OCI-LY7 (cell line): ENCODE data around the gene EIF5A. TPM values are rescaled to one million over a fixed set of nuclear protein-coding genes. Genes with fewer than 3 reads are reported as not detected.

Source experiments
- BruUV-seq: library from RNA; stranded (reverse); fragments of 400-500 nt; replicated peaks from 2 replicates; lab custom pipeline; 2021; lab: Mats Ljungman, UMichigan
- CTCF ChIA-PET: fragments of 300-600 bp; sonication (Branson Sonifier 250); formaldehyde crosslinking; loops from one replicate; lab custom pipeline; 2022; ENCODE audit warnings: antibody characterized with exemption; ENCODE audit not compliant: unreplicated experiment; lab: Charles Lee
- POLR2A ChIA-PET: fragments of 300-600 bp; sonication (Branson Sonifier 250); formaldehyde crosslinking; loops from one replicate; lab custom pipeline; 2022; ENCODE audit warnings: antibody characterized with exemption; lab: Charles Lee
- DNase-seq: peaks from one replicate; pipeline ENCODE4 v3.0.0-alpha.2; 2015; ENCODE audit warnings: low spot score
- H2AFZ ChIP-seq: fragments of 200-600 bp; sonication (generic), shearing (Covaris generic); 2 replicates; pipeline ENCODE4 v1.6.1; 2014; ENCODE audit warnings: mild to moderate bottlenecking, antibody characterized with exemption, low read length, moderate library complexity
- H3K27ac ChIP-seq: fragments of 200-600 bp; sonication (generic); 2 replicates; pipeline ENCODE4 v1.5.1; 2014; ENCODE audit warnings: mixed run types, low read depth, mild to moderate bottlenecking, moderate library complexity, low read length, inconsistent platforms; ENCODE audit not compliant: poor library complexity, severe bottlenecking
- H3K36me3 ChIP-seq: fragments of 200-600 bp; sonication (generic); 2 replicates; pipeline ENCODE4 v1.6.1; 2014; ENCODE audit warnings: mild to moderate bottlenecking, antibody characterized with exemption, low read length, moderate library complexity, mixed read lengths; ENCODE audit not compliant: insufficient read depth
- H3K4me1 ChIP-seq: fragments of 200-600 bp; sonication (generic); 2 replicates; pipeline ENCODE4 v1.5.1; 2014; ENCODE audit warnings: mild to moderate bottlenecking, low read length; ENCODE audit not compliant: insufficient read depth, poor library complexity, severe bottlenecking
- H3K4me2 ChIP-seq: fragments of 200-600 bp; sonication (generic); 2 replicates; pipeline ENCODE4 v1.6.1; 2014; ENCODE audit warnings: mild to moderate bottlenecking, low read length
- H3K4me3 ChIP-seq: fragments of 200-600 bp; sonication (generic); 2 replicates; pipeline ENCODE4 v1.5.1; 2014; ENCODE audit warnings: mild to moderate bottlenecking, low read depth, low read length; ENCODE audit not compliant: poor library complexity, severe bottlenecking
- H3K79me2 ChIP-seq: fragments of 200-600 bp; sonication (generic); 2 replicates; pipeline ENCODE4 v1.6.1; 2016; ENCODE audit warnings: low read depth, mild to moderate bottlenecking, low read length, moderate library complexity, mixed read lengths; ENCODE audit not compliant: insufficient read depth
- H3K9me2 ChIP-seq: fragments of 200-600 bp; sonication (generic); 2 replicates; pipeline ENCODE4 v1.6.1; 2016; ENCODE audit warnings: mild to moderate bottlenecking, low read length, mixed read lengths; ENCODE audit not compliant: insufficient read depth
- H3K9me3 ChIP-seq: fragments of 200-600 bp; sonication (generic); 2 replicates; pipeline ENCODE4 v1.6.1; 2014; ENCODE audit warnings: mild to moderate bottlenecking, mixed run types, low read length, mixed read lengths
- H4K20me1 ChIP-seq: fragments of 200-600 bp; sonication (generic); 2 replicates; pipeline ENCODE4 v1.6.1; 2014; ENCODE audit warnings: mild to moderate bottlenecking, antibody characterized with exemption, low read length, moderate library complexity, mixed read lengths; ENCODE audit not compliant: insufficient read depth
- EZH2phosphoT487 ChIP-seq: fragments of 200-600 bp; sonication (generic); IDR thresholded peaks from 2 replicates; pipeline ENCODE4 v1.6.1; 2018; ENCODE audit warnings: low read depth, borderline replicate concordance, mild to moderate bottlenecking, mixed run types, antibody characterized with exemption, low read length, moderate library complexity, mixed read lengths
- intact Hi-C: fragments of 100-400 bp; cut with micrococcal nuclease; formaldehyde crosslinking; loops from one replicate; pipeline ENCODE4 v1.10.0; 2022; ENCODE audit not compliant: unreplicated experiment
- total RNA-seq, 2 experiments: library from RNA; depleted of rRNA in 1 of 2; stranded (reverse); fragments of >200 nt in 1 of 2; shearing (Covaris generic) in 1 of 2; gene quantifications; 2 replicates each; pipeline ENCODE4 v1.2.3, GENCODE V29; 2014 to 2022
- TF ChIP-seq, protein P1 (sequence below): fragments of 200-600 bp; sonication (generic); conservative IDR thresholded peaks from 2 replicates; pipeline ENCODE4 v1.5.1; 2014; ENCODE audit warnings: mild to moderate bottlenecking, antibody characterized with exemption, low read length, moderate library complexity, mixed read lengths

EIF5A gene
- total RNA-seq, 2 experiments from 2014 or later = 491 to 803 TPM

DNA sequence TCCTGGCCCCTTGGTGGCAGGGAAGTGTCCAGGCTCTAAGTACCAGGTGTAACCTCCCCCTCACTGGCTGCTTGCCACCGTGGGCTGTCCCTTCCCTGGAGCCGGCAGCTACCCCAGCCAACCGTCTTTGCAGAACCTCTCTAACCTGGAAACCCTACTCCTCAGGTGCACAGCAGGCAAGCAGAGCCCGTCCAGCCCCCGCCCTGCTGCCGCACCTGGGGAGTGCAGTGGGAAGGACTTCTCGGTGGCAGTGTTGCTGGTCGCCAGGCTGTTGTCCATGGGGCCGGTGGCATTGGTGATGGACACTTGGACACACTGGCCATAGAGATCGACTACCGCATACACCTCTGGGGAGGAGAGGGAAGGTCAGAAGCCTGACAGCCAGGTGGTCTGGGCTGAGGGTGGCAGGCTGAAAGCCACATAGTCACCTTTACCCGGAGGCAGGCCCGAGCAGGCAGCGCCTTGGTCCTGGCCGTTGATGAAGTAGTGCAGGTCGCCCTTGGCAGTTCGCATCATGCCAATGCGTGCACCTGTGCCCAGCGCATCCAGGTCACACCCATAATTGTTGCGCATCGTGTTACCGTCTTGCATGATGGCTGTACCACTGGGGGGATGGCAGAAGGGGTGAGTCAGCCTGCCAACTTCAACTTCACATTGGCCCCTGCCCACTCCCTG, 15.2 kb downstream of the EIF5A start:
- no TSS peak for BruUV-seq
- H3K36me3 ChIP-seq = peaks cover 86% of the 10 kb centered on the region
- DNase-seq = no peak
- H3K4me1 ChIP-seq = peaks cover 5% of the 10 kb centered on the region
- TF ChIP-seq, protein P1, sequence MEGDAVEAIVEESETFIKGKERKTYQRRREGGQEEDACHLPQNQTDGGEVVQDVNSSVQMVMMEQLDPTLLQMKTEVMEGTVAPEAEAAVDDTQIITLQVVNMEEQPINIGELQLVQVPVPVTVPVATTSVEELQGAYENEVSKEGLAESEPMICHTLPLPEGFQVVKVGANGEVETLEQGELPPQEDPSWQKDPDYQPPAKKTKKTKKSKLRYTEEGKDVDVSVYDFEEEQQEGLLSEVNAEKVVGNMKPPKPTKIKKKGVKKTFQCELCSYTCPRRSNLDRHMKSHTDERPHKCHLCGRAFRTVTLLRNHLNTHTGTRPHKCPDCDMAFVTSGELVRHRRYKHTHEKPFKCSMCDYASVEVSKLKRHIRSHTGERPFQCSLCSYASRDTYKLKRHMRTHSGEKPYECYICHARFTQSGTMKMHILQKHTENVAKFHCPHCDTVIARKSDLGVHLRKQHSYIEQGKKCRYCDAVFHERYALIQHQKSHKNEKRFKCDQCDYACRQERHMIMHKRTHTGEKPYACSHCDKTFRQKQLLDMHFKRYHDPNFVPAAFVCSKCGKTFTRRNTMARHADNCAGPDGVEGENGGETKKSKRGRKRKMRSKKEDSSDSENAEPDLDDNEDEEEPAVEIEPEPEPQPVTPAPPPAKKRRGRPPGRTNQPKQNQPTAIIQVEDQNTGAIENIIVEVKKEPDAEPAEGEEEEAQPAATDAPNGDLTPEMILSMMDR = no peak
- no peak for TF ChIP-seq EZH2phosphoT487
- no peak overlapping the region for H3K27ac ChIP-seq
- H3K4me2 ChIP-seq = no peak overlapping the region
- intact Hi-C loops = no loop called here
- no peaks in the 10 kb centered on the region for H3K9me3 ChIP-seq
- peaks cover under 1% of the 10 kb centered on the region; the same call in 1 of the 2 replicates for H3K79me2 ChIP-seq
- CTCF ChIA-PET = no interaction called here
- no peaks in the 10 kb centered on the region for H3K9me2 ChIP-seq
- no peaks in the 10 kb centered on the region for H4K20me1 ChIP-seq
- no peak overlapping the region for H2AFZ ChIP-seq
- POLR2A ChIA-PET = no interaction called here
- no peak overlapping the region for H3K4me3 ChIP-seq

GRCh38 chr17:7323731-7324437, 16.5 kb downstream of the EIF5A start:
- TF ChIP-seq, protein P1 = peak; percentile 94
- no peak for TF ChIP-seq EZH2phosphoT487
- Histone ChIP-seq H3K9me2 (no peaks in the 10 kb centered on the region), H3K27ac (no peak overlapping the region), H3K79me2 (peaks cover 12% of the 10 kb centered on the region; the same call in 1 of the 2 replicates), H3K4me2 (no peak overlapping the region), H2AFZ (no peak overlapping the region), H4K20me1 (no peaks in the 10 kb centered on the region), H3K36me3 (peaks cover 73% of the 10 kb centered on the region), H3K4me3 (no peak overlapping the region), H3K9me3 (no peaks in the 10 kb centered on the region), H3K4me1 (peaks cover 14% of the 10 kb centered on the region)
- intact Hi-C loops = loop anchor here (1.0 kb wide), 1 partner anchor 21 kb away; no protein-coding TSS in a partner anchor
- DNase-seq = peak; percentile 45
- ChIA-PET POLR2A (no interaction called here), CTCF (interaction anchor here (1.3 kb wide), 1 partner anchor 13 kb away, joined by 4 read pairs; no protein-coding TSS in a partner anchor)
- BruUV-seq = no TSS peak
